BJ (cell line): ENCODE data around the gene CPD. TPM values are rescaled to one million over a fixed set of nuclear protein-coding genes. Genes with fewer than 3 reads are reported as not detected.
A peak's percentile ranks its signal among the peaks of the same experiment; 100 is the strongest.

Experiments used
- CTCF ChIA-PET: fragments of 350-600 bp; formaldehyde crosslinking; extraction: SDS; loops from one replicate; lab custom pipeline; 2021; ENCODE audit warnings: antibody characterized with exemption, inconsistent platforms; lab: Yijun Ruan, JAX
- POLR2A ChIA-PET: fragments of 300-600 bp; sonication (Branson Sonifier 250); formaldehyde crosslinking; extraction: SDS; loops from one replicate; lab custom pipeline; 2021; ENCODE audit warnings: antibody characterized with exemption; lab: Charles Lee
- DNase-seq: peaks from one replicate; pipeline ENCODE4 v3.0.0-alpha.2; 2011; ENCODE audit warnings: low read depth
- H3K27me3 ChIP-seq: 2 replicates; pipeline ENCODE4 v1.6.0; 2011; ENCODE audit warnings: low read length; ENCODE audit not compliant: control insufficient read depth, insufficient read depth
- H3K36me3 ChIP-seq: 2 replicates; pipeline ENCODE4 v1.5.1; 2011; ENCODE audit warnings: low read length; ENCODE audit not compliant: control insufficient read depth, insufficient read depth
- H3K4me3 ChIP-seq: 2 replicates; pipeline ENCODE4 v1.5.1; 2011; ENCODE audit warnings: low read depth, mild to moderate bottlenecking, control low read depth, low read length
- polyA plus RNA-seq: library from polyadenylated mRNA; depleted of rRNA; stranded (reverse); fragments of >200 nt; gene quantifications from 2 replicates; pipeline ENCODE4 v1.2.3, GENCODE V29; 2011
- TF ChIP-seq, protein P1 (sequence below): IDR thresholded peaks from 2 replicates; pipeline ENCODE4 v1.5.1; 2011; ENCODE audit warnings: low read depth, mild to moderate bottlenecking, control low read depth, inconsistent platforms, low read length, moderate library complexity; ENCODE audit not compliant: insufficient read depth

Gene CPD
- polyA plus RNA-seq, 1 experiment: 65.4 TPM

DNA sequence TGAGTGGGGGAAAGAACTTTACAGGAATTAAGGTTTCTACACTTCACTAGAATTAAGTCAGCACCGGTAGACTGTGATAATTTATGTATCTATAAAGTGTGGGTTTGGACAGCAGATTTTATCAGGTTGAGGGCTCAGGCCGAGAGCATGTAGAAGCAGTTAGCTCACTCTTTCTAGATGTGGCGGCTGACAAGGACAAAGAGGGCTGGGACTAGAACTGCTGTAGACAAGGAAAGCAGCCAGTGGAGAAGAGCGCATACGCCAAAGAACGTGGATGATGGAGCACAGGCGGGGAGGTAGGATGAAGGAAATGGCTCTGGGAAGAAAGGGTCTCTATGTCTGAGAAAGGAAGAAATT is 98.0 kb downstream of the CPD start:
- no peaks in the 10 kb centered on the region for H3K27me3 ChIP-seq
- ChIA-PET CTCF (interaction anchor here (0.7 to 3.4 kb wide), 21 partner anchors 9 to 352 kb away, joined by 3 to 17 read pairs (median 4); no protein-coding TSS in a partner anchor), POLR2A (interaction anchor here (0.8 kb wide), 1 partner anchor 109 kb away, joined by 3 read pairs; no protein-coding TSS in a partner anchor)
- DNase-seq: no peak
- peaks cover 2% of the 10 kb centered on the region; the same call in 1 of the 2 replicates for H3K36me3 ChIP-seq
- H3K4me3 ChIP-seq: peak overlapping the region; percentile 8
- TF ChIP-seq, protein P1, sequence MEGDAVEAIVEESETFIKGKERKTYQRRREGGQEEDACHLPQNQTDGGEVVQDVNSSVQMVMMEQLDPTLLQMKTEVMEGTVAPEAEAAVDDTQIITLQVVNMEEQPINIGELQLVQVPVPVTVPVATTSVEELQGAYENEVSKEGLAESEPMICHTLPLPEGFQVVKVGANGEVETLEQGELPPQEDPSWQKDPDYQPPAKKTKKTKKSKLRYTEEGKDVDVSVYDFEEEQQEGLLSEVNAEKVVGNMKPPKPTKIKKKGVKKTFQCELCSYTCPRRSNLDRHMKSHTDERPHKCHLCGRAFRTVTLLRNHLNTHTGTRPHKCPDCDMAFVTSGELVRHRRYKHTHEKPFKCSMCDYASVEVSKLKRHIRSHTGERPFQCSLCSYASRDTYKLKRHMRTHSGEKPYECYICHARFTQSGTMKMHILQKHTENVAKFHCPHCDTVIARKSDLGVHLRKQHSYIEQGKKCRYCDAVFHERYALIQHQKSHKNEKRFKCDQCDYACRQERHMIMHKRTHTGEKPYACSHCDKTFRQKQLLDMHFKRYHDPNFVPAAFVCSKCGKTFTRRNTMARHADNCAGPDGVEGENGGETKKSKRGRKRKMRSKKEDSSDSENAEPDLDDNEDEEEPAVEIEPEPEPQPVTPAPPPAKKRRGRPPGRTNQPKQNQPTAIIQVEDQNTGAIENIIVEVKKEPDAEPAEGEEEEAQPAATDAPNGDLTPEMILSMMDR: no peak

DNA sequence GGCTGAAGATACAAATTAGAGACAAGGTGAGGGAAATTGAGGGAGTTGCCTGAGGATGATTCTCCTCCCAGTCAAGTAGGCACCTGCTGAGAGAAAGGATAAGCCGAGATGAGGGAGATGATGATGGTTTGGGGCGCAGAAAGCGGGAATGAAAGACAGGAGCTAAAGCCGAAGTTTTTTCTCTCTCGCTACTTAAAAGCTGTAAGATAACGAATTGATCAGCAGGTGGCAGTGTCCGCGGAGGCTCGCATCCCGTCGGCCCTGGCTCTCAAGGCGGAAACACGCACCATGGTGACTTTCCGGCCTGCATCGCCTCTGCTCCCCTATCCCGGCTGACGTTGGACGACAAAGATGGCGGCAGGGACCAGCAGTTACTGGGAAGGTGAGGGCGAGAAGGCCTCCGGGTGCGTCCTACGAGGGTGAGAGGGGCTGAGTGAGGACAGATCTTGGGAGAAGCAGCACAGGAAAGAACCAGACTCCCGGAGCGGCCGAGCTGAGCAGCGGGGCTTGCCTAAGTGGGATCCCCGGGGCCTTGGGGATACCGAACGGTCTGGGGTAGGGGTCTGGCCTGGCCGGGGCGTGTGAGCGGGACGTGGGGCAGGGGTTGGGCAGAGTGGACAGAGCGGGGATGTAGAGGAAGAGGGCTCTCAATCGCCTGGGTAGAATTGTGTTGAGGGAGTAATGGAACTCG is 98.5 kb downstream of the CPD start, which contains the start of gene GOSR1:
TSS of gene GOSR1 (plus strand) at position 326 of the 691 bp plus-strand sequence. CDS start at position 352, 26 bp downstream.
- CTCF ChIA-PET: interaction anchor here (0.5 to 3.4 kb wide), 23 partner anchors 8 to 360 kb away, joined by 3 to 17 read pairs (median 4); partner anchors contain the start of gene NSRP1
- Histone ChIP-seq H3K27me3 (no peaks in the 10 kb centered on the region), H3K36me3 (peaks cover 2% of the 10 kb centered on the region; the same call in 1 of the 2 replicates), H3K4me3 (peak within 1 kb of the TSS; percentile 86)
- DNase-seq: peak; percentile 71
- POLR2A ChIA-PET: interaction anchor here (0.8 kb wide), 1 partner anchor 110 kb away, joined by 3 read pairs; no protein-coding TSS in a partner anchor
- TF ChIP-seq, protein P1: peak; percentile 81

- CTCF ChIA-PET: interaction anchor here (0.5 to 3.4 kb wide), 17 partner anchors 8 to 361 kb away, joined by 3 to 17 read pairs (median 4); partner anchors contain the start of genes BLMH and NSRP1
- peaks cover 2% of the 10 kb centered on the region; the same call in 1 of the 2 replicates for H3K36me3 ChIP-seq
- POLR2A ChIA-PET: no interaction called here
- TF ChIP-seq, protein P1: no peak
- no peaks in the 10 kb centered on the region for H3K27me3 ChIP-seq
- DNase-seq: no peak
- peak overlapping the region; percentile 86 for H3K4me3 ChIP-seq
Observed at GRCh38 chr17:30477774-30478115, 99.0 kb downstream of the CPD start.

GRCh38 chr17:30482555-30482954 is 103.8 kb downstream of the CPD start:
- H3K4me3 ChIP-seq: no peak overlapping the region
- ChIA-PET POLR2A (no interaction called here), CTCF (no interaction called here)
- peaks cover 5% of the 10 kb centered on the region; the same call in 1 of the 2 replicates for H3K36me3 ChIP-seq
- TF ChIP-seq, protein P1: no peak
- H3K27me3 ChIP-seq: no peaks in the 10 kb centered on the region
- no peak for DNase-seq

DNA sequence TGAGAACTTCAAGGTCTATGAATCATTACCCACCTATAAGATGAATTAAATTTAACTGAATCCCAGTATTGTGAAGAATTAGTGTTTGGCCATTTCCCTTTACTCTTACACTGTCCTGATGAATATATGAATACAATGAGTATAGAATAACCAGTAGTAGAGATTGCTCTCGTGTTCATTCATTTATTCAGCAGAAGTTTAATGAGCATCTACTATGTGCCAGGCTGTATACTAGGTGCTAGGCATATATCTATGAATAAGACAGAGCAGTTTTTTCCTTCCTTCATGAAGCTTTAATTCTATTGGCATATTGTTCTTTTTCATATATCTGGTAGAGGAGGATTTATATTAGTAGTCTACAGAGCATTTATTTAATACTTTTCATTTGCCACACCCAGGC is 104.4 kb downstream of the CPD start:
- POLR2A ChIA-PET: no interaction called here
- H3K4me3 ChIP-seq: no peak overlapping the region
- DNase-seq: no peak
- CTCF ChIA-PET: no interaction called here
- H3K36me3 ChIP-seq: peaks cover 5% of the 10 kb centered on the region; the same call in 1 of the 2 replicates
- TF ChIP-seq, protein P1: no peak
- H3K27me3 ChIP-seq: no peaks in the 10 kb centered on the region
